Measurements from ENCODE around the gene PIK3CG. TPM values are rescaled to one million over a fixed set of nuclear protein-coding genes. Genes with fewer than 3 reads are reported as not detected.
"Not testable (repeated sequence)": the region's sequence is repeated elsewhere in the genome, so short reads cannot be mapped to it uniquely, and the experiment has no call there.

Gene PIK3CG
- total RNA-seq, 1 donor from 2014 or later, result not detected

DNA sequence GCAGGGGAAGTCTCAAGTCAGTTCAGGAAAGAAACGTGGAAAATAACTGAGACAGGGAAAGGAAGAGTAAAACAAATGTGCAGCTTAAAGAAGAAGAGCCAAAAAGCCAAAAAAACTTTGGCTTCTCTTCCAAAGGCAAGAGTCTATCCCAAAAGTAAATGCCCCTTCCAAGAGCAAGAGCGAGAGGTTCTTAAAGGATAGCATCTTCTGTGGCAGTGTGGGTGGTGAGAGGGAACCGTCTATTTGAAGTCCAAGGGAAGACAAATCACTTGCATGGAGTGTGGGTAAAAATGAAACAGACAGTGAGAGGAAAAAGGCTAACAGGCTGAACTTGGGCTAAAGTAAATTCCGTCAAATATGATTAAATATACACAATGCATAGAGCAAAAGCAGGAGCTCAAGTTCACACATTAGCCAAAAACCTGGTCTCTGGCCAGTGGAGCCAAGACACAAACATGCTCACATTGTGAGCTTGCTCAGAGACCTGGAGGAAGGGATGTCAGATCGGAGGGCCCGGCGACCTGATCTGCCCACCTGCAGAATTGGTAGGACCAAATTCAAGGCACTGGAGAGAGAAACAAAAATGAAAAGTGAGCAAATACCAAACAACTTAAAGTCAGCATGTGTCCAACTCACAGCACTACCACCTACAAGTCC, 87.0 kb downstream of the PIK3CG start:
- Mint-ChIP-seq H3K4me1 (ENCODE audit: low read depth) (peaks cover 10% of the 10 kb centered on the region), H3K4me3 (ENCODE audit: low read depth) (no peak overlapping the region), H3K27me3 (peaks cover 38% of the 10 kb centered on the region), H3K36me3 (ENCODE audit: insufficient read depth) (no peaks in the 10 kb centered on the region), H3K9me3 (ENCODE audit: low read depth) (no peaks in the 10 kb centered on the region), H3K27ac (no peak overlapping the region)
- DNase-seq (ENCODE audit: low spot score, unreplicated experiment), result no peak
- TF ChIP-seq, protein P1, sequence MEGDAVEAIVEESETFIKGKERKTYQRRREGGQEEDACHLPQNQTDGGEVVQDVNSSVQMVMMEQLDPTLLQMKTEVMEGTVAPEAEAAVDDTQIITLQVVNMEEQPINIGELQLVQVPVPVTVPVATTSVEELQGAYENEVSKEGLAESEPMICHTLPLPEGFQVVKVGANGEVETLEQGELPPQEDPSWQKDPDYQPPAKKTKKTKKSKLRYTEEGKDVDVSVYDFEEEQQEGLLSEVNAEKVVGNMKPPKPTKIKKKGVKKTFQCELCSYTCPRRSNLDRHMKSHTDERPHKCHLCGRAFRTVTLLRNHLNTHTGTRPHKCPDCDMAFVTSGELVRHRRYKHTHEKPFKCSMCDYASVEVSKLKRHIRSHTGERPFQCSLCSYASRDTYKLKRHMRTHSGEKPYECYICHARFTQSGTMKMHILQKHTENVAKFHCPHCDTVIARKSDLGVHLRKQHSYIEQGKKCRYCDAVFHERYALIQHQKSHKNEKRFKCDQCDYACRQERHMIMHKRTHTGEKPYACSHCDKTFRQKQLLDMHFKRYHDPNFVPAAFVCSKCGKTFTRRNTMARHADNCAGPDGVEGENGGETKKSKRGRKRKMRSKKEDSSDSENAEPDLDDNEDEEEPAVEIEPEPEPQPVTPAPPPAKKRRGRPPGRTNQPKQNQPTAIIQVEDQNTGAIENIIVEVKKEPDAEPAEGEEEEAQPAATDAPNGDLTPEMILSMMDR (IDR thresholded peaks at IDR 0.05; ENCODE audit: unreplicated experiment), result no peak

DNA sequence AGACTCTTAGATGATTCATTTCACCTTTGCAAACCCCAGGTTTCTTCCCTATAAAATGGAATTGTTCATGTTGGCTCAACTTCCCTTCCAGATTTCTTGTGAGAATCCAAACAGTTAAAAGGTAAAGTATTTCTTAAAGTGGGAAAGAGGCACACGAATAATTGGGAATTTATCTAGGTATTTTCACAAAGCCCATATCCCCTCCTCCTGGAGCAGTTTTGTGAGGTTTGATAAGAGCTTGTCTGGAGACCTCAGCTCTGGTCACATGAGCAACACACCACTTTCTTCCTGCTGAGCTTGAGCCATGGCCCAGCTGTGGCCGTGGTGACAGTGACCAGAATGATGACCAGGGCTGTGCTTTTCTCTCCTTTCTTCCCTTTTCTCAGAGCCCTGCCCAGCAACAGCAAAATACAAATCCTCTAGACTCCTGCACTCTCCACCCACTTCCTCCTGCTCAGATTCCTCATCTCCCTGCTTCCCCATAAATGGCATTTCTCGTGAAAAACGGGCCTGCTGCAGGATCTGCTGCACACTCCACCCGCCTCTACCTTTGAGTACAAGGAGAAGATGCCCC, 87.7 kb downstream of the PIK3CG start:
- TF ChIP-seq, protein P1 (IDR thresholded peaks at IDR 0.05; ENCODE audit: unreplicated experiment), result no peak
- no peak overlapping the region for H3K4me3 Mint-ChIP-seq (ENCODE audit: low read depth)
- H3K9me3 Mint-ChIP-seq (ENCODE audit: low read depth), result no peaks in the 10 kb centered on the region
- H3K36me3 Mint-ChIP-seq (ENCODE audit: insufficient read depth), result no peaks in the 10 kb centered on the region
- H3K27me3 Mint-ChIP-seq, result peaks cover 38% of the 10 kb centered on the region
- no peak for DNase-seq (ENCODE audit: low spot score, unreplicated experiment)
- no peak overlapping the region for H3K27ac Mint-ChIP-seq
- H3K4me1 Mint-ChIP-seq (ENCODE audit: low read depth), result peaks cover 10% of the 10 kb centered on the region

DNA sequence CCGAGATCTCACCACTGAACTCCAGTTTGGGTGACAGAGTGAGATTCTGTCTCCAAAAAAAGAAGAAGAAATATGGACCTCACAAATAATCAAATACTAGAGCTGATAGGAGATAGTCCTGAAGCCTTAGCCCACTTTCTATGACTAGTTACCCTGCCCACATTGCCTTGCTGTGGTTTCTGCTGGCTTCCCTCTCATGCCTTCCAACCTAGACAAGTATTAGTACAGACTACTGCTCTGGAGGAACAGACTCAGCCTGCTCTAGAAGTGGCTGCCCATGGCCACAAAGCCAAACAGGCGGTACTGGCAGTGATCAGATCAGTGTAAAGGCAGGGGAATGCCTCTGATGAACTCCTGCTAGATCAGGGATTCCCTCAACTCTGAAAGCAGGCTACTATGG, 89.8 kb downstream of the PIK3CG start:
- no peak for DNase-seq (ENCODE audit: low spot score, unreplicated experiment)
- Mint-ChIP-seq H3K36me3 (ENCODE audit: insufficient read depth) (no peaks in the 10 kb centered on the region), H3K4me1 (ENCODE audit: low read depth) (peaks cover 10% of the 10 kb centered on the region), H3K27me3 (peaks cover 26% of the 10 kb centered on the region), H3K4me3 (ENCODE audit: low read depth) (no peak overlapping the region), H3K27ac (no peak overlapping the region), H3K9me3 (ENCODE audit: low read depth) (no peaks in the 10 kb centered on the region)
- TF ChIP-seq, protein P1 (IDR thresholded peaks at IDR 0.05; ENCODE audit: unreplicated experiment), result no peak

DNA sequence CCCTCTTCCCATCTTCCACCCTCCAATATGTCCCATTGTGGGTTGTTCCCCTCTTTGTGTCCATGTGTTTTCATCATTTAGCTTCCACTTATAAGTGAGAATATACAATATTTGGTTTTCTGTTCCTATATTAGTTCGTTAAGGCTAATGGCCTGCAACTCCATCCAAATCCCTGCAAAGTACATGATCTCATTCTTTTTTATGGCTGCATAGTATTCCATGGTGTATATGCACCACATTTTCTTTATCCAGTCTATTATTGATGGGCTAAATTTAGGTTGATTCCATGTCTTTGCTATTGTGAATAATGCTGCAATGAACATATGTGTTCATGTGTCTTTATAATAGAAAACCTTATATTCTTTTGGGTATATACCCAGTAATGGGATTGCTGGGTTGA, 90.8 kb downstream of the PIK3CG start:
- H3K4me1 Mint-ChIP-seq (ENCODE audit: low read depth); H3K9me3 Mint-ChIP-seq (ENCODE audit: low read depth); DNase-seq (ENCODE audit: low spot score, unreplicated experiment); H3K36me3 Mint-ChIP-seq (ENCODE audit: insufficient read depth); H3K4me3 Mint-ChIP-seq (ENCODE audit: low read depth); H3K27ac Mint-ChIP-seq: not testable (repeated sequence)
- H3K27me3 Mint-ChIP-seq, result peaks cover 16% of the 10 kb centered on the region

Other genes with a start within 250 kb of the PIK3CG start
- 20.3 and 21.0 TPM in 2 replicates for gene CCDC71L, start 204.1 kb upstream of the PIK3CG start, total RNA-seq
- 19.2 and 20.3 TPM in 2 replicates for gene PRKAR2B, start 179.4 kb downstream of the PIK3CG start, total RNA-seq